ENCODE results near the gene RANBP1.

The RANBP1 gene

GRCh38 chr22:20164863-20165262 is 49.0 kb downstream of the RANBP1 start:
- H3K9ac ChIP-seq (ENCODE audit: low read length), result no peak overlapping the region
- no peak overlapping the region for H3K4me3 ChIP-seq (ENCODE audit: low read length)
- no peaks in the 10 kb centered on the region for H3K36me3 ChIP-seq (ENCODE audit: control insufficient read depth, insufficient read depth, low read length)
- H3K27me3 ChIP-seq (ENCODE audit: control insufficient read depth, insufficient read depth, low read length), result no peaks in the 10 kb centered on the region
- no peaks in the 10 kb centered on the region for H3K4me1 ChIP-seq (ENCODE audit: control insufficient read depth, insufficient read depth, low read length)
- H3K27ac ChIP-seq (ENCODE audit: low read depth, low read length), result no peak overlapping the region

- H3K4me1 ChIP-seq (ENCODE audit: control insufficient read depth, insufficient read depth, low read length), result no peaks in the 10 kb centered on the region
- H3K27ac ChIP-seq (ENCODE audit: low read depth, low read length), result no peak overlapping the region
- H3K27me3 ChIP-seq (ENCODE audit: control insufficient read depth, insufficient read depth, low read length), result no peaks in the 10 kb centered on the region
- no peaks in the 10 kb centered on the region for H3K36me3 ChIP-seq (ENCODE audit: control insufficient read depth, insufficient read depth, low read length)
- no peak overlapping the region for H3K9ac ChIP-seq (ENCODE audit: low read length)
- H3K4me3 ChIP-seq (ENCODE audit: low read length), result no peak overlapping the region
Measured at GRCh38 chr22:20165421-20165820, 49.5 kb downstream of the RANBP1 start.

GRCh38 chr22:20165913-20166312 is 50.0 kb downstream of the RANBP1 start:
- Histone ChIP-seq H3K27me3 (ENCODE audit: control insufficient read depth, insufficient read depth, low read length) (no peaks in the 10 kb centered on the region), H3K36me3 (ENCODE audit: control insufficient read depth, insufficient read depth, low read length) (no peaks in the 10 kb centered on the region), H3K27ac (ENCODE audit: low read depth, low read length) (no peak overlapping the region), H3K4me3 (ENCODE audit: low read length) (no peak overlapping the region), H3K4me1 (ENCODE audit: control insufficient read depth, insufficient read depth, low read length) (no peaks in the 10 kb centered on the region), H3K9ac (ENCODE audit: low read length) (no peak overlapping the region)

- Histone ChIP-seq H3K27ac (ENCODE audit: low read depth, low read length) (no peak overlapping the region), H3K9ac (ENCODE audit: low read length) (no peak overlapping the region), H3K36me3 (ENCODE audit: control insufficient read depth, insufficient read depth, low read length) (no peaks in the 10 kb centered on the region), H3K4me1 (ENCODE audit: control insufficient read depth, insufficient read depth, low read length) (no peaks in the 10 kb centered on the region), H3K27me3 (ENCODE audit: control insufficient read depth, insufficient read depth, low read length) (no peaks in the 10 kb centered on the region), H3K4me3 (ENCODE audit: low read length) (no peak overlapping the region)
Measured at GRCh38 chr22:20166703-20167102, 50.8 kb downstream of the RANBP1 start.

DNA sequence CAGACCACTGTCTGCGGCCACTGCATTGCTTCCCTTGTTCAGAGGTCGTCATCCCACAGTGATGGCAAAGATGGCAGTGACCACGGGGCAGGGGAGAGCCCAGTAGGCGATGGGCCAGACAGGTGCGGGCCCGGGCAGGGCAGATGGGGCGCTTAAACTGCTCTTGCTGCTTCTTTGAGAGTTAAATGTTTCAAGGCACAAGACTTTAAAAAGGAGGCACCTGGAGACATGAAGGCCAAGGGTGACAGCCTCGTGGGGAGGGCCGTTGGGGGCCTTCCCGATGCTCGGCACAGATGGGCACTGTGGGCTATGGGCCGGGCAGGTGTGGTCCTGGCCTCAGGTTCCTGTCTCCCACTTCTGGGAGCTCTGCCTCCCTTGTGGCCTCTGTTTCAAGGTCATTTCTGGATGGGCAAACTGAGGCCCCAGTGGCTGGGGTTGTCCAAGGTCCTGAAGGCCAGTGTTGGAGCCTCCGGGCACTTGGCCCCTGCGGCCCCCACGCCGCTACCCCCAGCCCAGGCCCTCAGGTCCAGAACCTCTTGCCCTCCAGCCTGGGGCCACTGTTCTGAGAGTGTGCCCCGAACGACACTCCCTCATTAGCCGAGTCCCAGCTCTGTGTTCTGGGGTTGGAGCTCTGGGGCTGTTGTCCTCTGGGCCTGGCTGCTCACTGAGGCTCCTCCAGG is 51.9 kb downstream of the RANBP1 start:
- no peak overlapping the region for H3K9ac ChIP-seq (ENCODE audit: low read length)
- H3K27me3 ChIP-seq (ENCODE audit: control insufficient read depth, insufficient read depth, low read length), result no peaks in the 10 kb centered on the region
- no peak overlapping the region for H3K27ac ChIP-seq (ENCODE audit: low read depth, low read length)
- no peak overlapping the region for H3K4me3 ChIP-seq (ENCODE audit: low read length)
- no peaks in the 10 kb centered on the region for H3K4me1 ChIP-seq (ENCODE audit: control insufficient read depth, insufficient read depth, low read length)
- H3K36me3 ChIP-seq (ENCODE audit: control insufficient read depth, insufficient read depth, low read length), result no peaks in the 10 kb centered on the region

DNA sequence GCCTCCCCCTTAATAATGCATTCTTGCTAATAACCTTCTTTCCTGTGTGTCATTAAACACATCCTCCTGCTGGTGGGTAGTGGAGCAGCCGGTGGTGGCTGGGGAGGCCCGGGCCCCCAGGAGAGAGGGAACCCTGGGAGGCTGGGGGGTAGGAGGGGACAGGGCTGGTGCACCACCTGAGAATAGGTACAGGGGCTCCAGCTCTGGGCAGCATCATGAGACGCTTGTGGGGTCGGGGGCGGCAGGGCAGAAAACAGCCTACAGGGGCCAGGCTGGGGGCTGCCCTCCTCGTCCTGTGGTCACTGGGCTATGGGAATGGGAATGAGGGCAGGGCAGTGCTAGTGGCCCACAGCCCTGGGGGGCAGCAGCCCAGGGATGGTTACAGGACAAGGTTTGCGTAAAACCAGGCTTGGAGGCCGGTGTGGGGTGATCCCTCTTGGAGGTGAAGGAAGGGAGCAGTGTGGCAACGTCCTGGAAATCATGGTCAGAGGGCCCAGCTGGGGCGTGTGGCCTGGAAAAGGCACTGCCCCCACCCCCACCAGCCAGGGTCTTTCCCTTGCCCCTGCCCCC is 53.4 kb downstream of the RANBP1 start:
- no peak overlapping the region for H3K9ac ChIP-seq (ENCODE audit: low read length)
- H3K4me1 ChIP-seq (ENCODE audit: control insufficient read depth, insufficient read depth, low read length), result no peaks in the 10 kb centered on the region
- H3K27me3 ChIP-seq (ENCODE audit: control insufficient read depth, insufficient read depth, low read length), result no peaks in the 10 kb centered on the region
- H3K4me3 ChIP-seq (ENCODE audit: low read length), result no peak overlapping the region
- no peak overlapping the region for H3K27ac ChIP-seq (ENCODE audit: low read depth, low read length)
- no peaks in the 10 kb centered on the region for H3K36me3 ChIP-seq (ENCODE audit: control insufficient read depth, insufficient read depth, low read length)

GRCh38 chr22:20170170-20170569 is 54.3 kb downstream of the RANBP1 start:
- H3K4me1 ChIP-seq (ENCODE audit: control insufficient read depth, insufficient read depth, low read length), result no peaks in the 10 kb centered on the region
- no peak overlapping the region for H3K4me3 ChIP-seq (ENCODE audit: low read length)
- no peaks in the 10 kb centered on the region for H3K27me3 ChIP-seq (ENCODE audit: control insufficient read depth, insufficient read depth, low read length)
- H3K36me3 ChIP-seq (ENCODE audit: control insufficient read depth, insufficient read depth, low read length), result no peaks in the 10 kb centered on the region
- no peak overlapping the region for H3K27ac ChIP-seq (ENCODE audit: low read depth, low read length)
- no peak overlapping the region for H3K9ac ChIP-seq (ENCODE audit: low read length)

- no peaks in the 10 kb centered on the region for H3K4me1 ChIP-seq (ENCODE audit: control insufficient read depth, insufficient read depth, low read length)
- no peak overlapping the region for H3K4me3 ChIP-seq (ENCODE audit: low read length)
- H3K27ac ChIP-seq (ENCODE audit: low read depth, low read length), result no peak overlapping the region
- no peaks in the 10 kb centered on the region for H3K36me3 ChIP-seq (ENCODE audit: control insufficient read depth, insufficient read depth, low read length)
- H3K27me3 ChIP-seq (ENCODE audit: control insufficient read depth, insufficient read depth, low read length), result no peaks in the 10 kb centered on the region
- H3K9ac ChIP-seq (ENCODE audit: low read length), result no peak overlapping the region
Measured at GRCh38 chr22:20171288-20172140, 55.6 kb downstream of the RANBP1 start.

- no peak overlapping the region for H3K4me3 ChIP-seq (ENCODE audit: low read length)
- no peak overlapping the region for H3K27ac ChIP-seq (ENCODE audit: low read depth, low read length)
- H3K36me3 ChIP-seq (ENCODE audit: control insufficient read depth, insufficient read depth, low read length), result no peaks in the 10 kb centered on the region
- H3K4me1 ChIP-seq (ENCODE audit: control insufficient read depth, insufficient read depth, low read length), result no peaks in the 10 kb centered on the region
- no peak overlapping the region for H3K9ac ChIP-seq (ENCODE audit: low read length)
- H3K27me3 ChIP-seq (ENCODE audit: control insufficient read depth, insufficient read depth, low read length), result no peaks in the 10 kb centered on the region
Measured at GRCh38 chr22:20172141-20172613, 56.3 kb downstream of the RANBP1 start.

DNA sequence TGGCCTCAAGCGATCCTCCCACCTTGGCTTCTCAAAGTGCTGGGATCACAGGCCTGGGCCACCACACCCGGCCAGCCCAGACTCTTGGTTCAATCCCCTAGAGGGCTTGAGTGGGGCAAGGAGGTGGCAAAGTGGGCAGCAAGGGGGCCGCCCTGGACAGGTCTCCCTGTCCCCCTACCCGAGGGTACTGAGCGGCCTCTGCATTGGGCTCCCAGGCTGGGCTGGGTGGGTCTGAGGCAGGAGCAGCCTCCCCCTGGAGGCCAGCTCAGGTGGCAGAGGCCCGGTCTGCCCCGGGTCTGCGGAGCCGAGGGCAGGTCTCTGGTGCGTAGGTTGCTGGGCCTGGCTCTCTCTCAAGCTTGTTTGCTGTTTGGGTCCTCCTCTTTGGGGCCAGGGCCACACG is 57.3 kb downstream of the RANBP1 start:
- H3K27ac ChIP-seq (ENCODE audit: low read depth, low read length), result no peak overlapping the region
- no peak overlapping the region for H3K9ac ChIP-seq (ENCODE audit: low read length)
- H3K4me1 ChIP-seq (ENCODE audit: control insufficient read depth, insufficient read depth, low read length), result no peaks in the 10 kb centered on the region
- H3K27me3 ChIP-seq (ENCODE audit: control insufficient read depth, insufficient read depth, low read length), result no peaks in the 10 kb centered on the region
- H3K4me3 ChIP-seq (ENCODE audit: low read length), result no peak overlapping the region
- H3K36me3 ChIP-seq (ENCODE audit: control insufficient read depth, insufficient read depth, low read length), result no peaks in the 10 kb centered on the region

DNA sequence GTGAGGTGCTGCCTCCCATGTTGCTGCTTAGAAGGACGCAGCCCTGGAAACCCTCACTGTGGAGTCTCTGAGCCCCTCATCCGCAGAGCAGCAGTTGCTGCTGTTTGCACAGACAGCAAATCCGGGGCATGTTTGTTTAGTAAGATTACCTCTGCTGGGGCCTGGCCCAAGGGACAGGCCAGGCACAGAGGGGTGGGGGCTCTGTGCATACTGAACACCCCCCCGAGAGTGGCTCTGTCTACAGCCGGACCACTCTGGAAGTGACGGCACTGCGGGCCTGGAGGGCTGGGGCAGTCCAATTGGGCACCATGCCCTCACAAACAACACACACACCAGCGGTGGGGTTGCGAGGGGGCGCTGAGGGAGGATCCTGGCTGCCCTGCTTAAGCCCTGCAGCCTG is 57.9 kb downstream of the RANBP1 start:
- Histone ChIP-seq H3K27ac (ENCODE audit: low read depth, low read length) (no peak overlapping the region), H3K36me3 (ENCODE audit: control insufficient read depth, insufficient read depth, low read length) (no peaks in the 10 kb centered on the region), H3K9ac (ENCODE audit: low read length) (no peak overlapping the region), H3K4me1 (ENCODE audit: control insufficient read depth, insufficient read depth, low read length) (no peaks in the 10 kb centered on the region), H3K27me3 (ENCODE audit: control insufficient read depth, insufficient read depth, low read length) (no peaks in the 10 kb centered on the region), H3K4me3 (ENCODE audit: low read length) (no peak overlapping the region)

DNA sequence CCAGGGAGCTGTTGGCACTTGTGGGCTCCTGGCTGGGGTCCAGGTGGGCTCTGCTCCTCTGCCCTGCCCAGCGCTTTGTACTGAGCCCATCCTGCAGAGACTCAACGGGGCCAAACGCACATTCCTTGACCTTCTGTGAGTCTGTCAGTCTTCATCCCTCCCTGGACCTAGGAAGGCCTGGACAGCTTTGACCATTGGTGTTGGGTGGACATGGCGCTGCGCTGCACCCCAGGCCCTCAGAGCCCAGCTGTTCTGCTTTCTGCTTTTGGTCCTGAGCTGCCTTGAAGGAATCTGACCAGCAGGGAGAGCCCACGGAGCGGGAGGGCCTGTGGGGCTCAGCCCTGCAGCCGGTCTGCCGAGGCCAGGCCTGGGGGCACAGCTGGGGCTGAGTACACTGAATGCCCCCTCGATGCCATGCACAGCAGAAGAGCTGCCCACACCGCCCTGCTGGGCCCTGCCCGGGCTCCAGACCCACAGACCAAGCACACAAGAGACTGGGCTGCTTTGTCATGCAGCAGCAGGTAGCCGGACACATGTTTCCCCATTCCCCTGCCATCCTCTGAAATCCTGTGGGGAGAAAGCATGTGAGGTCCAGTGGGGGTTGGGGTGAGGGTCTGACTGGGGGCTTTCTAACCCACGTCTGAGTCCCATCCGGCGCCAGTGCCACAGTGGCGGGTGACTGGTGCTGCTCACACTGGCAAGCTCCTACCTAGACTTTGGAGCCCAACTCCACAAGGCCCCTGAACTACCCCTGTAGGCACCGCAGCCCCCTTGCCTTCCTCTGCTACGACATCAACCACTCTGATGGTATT is 59.1 kb downstream of the RANBP1 start:
- H3K4me3 ChIP-seq (ENCODE audit: low read length), result no peak overlapping the region
- H3K9ac ChIP-seq (ENCODE audit: low read length), result no peak overlapping the region
- no peaks in the 10 kb centered on the region for H3K4me1 ChIP-seq (ENCODE audit: control insufficient read depth, insufficient read depth, low read length)
- no peak overlapping the region for H3K27ac ChIP-seq (ENCODE audit: low read depth, low read length)
- no peaks in the 10 kb centered on the region for H3K36me3 ChIP-seq (ENCODE audit: control insufficient read depth, insufficient read depth, low read length)
- no peaks in the 10 kb centered on the region for H3K27me3 ChIP-seq (ENCODE audit: control insufficient read depth, insufficient read depth, low read length)
